ENCODE measurements around the gene RAET1E. TPM values are rescaled to one million over a fixed set of nuclear protein-coding genes. Genes with fewer than 3 reads are reported as not detected.

RAET1E gene
- total and polyA plus RNA-seq, 2 experiments from 2014 or later = not detected

GRCh38 chr6:149895833-149896271 lies 2.1 kb downstream of the RAET1E start (continued):
- no peak for TF ChIP-seq ZNF462 (CRISPR knock-in tag; IDR thresholded peaks at IDR 0.05)
- no peak for TF ChIP-seq STAT1 (IDR thresholded peaks at IDR 0.05; ENCODE audit: unreplicated experiment)

- ATAC-seq (peak; percentile 60), DNase-seq (ENCODE audit: low spot score) (peak; percentile 45)
- no peak overlapping the region for H3K27ac Mint-ChIP-seq
- H3K27me3 ChIP-seq (ENCODE audit: insufficient read depth) = no peaks in the 10 kb centered on the region
- no peaks in the 10 kb centered on the region; the same call in 2 of the 3 replicates for H3K9me3 Mint-ChIP-seq
- no peaks in the 10 kb centered on the region; the same call in 1 of the 2 replicates for H4K20me1 ChIP-seq (replicated peaks; ENCODE audit: insufficient read depth)
- H2AFZ ChIP-seq = no peak overlapping the region; the same call in 1 of the 2 replicates
- H3K79me2 ChIP-seq (replicated peaks; ENCODE audit: insufficient read depth) = no peaks in the 10 kb centered on the region
- H3K36me3 Mint-ChIP-seq (ENCODE audit: low read depth) = no peaks in the 10 kb centered on the region
- no peak overlapping the region for H3K4me2 ChIP-seq
- H3K27me3 Mint-ChIP-seq (ENCODE audit: insufficient read depth, low read depth, poor library complexity) = peaks cover 19% of the 10 kb centered on the region
- no peaks in the 10 kb centered on the region; the same call in 1 of the 2 replicates for H3K4me1 ChIP-seq (ENCODE audit: insufficient read depth)
- no peak overlapping the region for H3K4me3 ChIP-seq
- no peaks in the 10 kb centered on the region for H3F3A ChIP-seq (replicated peaks; ENCODE audit: low read depth)
- H3K4me3 Mint-ChIP-seq = no peak overlapping the region
- H3K9me2 ChIP-seq (ENCODE audit: insufficient read depth) = no peaks in the 10 kb centered on the region
- H3K4me1 Mint-ChIP-seq = peaks cover 11% of the 10 kb centered on the region; the same call in 2 of the 3 replicates
- H3K27ac ChIP-seq (ENCODE audit: low read depth) = no peak overlapping the region
- no peaks in the 10 kb centered on the region for H3K36me3 ChIP-seq (ENCODE audit: insufficient read depth)
- peak; percentile 9 to 22; a peak in 2 of 4 replicates for TF ChIP-seq CTCF (conservative IDR thresholded peaks at IDR 0.05; ENCODE audit: low read depth in 2 of 2)
- no peak for TF ChIP-seq ETS1 (IDR thresholded peaks at IDR 0.05)
- no peak for TF ChIP-seq REST (IDR thresholded peaks at IDR 0.05; ENCODE audit: unreplicated experiment)
- no peak for TF ChIP-seq ZNF114 (CRISPR knock-in tag; IDR thresholded peaks at IDR 0.05)
- TF ChIP-seq NANOG (IDR thresholded peaks at IDR 0.05; ENCODE audit: borderline replicate concordance) = no peak
Observed at GRCh38 chr6:149895048-149895590, 2.8 kb downstream of the RAET1E start.
